GM23338 (cell line): Measurements from ENCODE around the gene IMPG1. TPM values are rescaled to one million over a fixed set of nuclear protein-coding genes. Genes with fewer than 3 reads are reported as not detected.

Experiments used
- ATAC-seq: fragments of 200-7000 bp; cut with Tn5 transposase; 3 replicates; pipeline ENCODE4 v1.9.1; 2020
- DNase-seq: peaks from one replicate; pipeline ENCODE4 v3.0.0-alpha.2; 2015; ENCODE audit warnings: low spot score
- H2AFZ ChIP-seq: fragments of 200-600 bp; sonication (generic); 2 replicates; pipeline ENCODE4 v1.8.0; 2016; ENCODE audit warnings: antibody characterized with exemption, mild to moderate bottlenecking, moderate library complexity
- H3F3A ChIP-seq: fragments of 200-600 bp; sonication (generic); replicated peaks from 2 replicates; pipeline ENCODE4 v1.8.0; 2017; ENCODE audit warnings: antibody characterized with exemption, mixed run types, low read depth
- H3K27ac ChIP-seq: fragments of 200-600 bp; sonication (generic); 2 replicates; pipeline ENCODE4 v1.6.1; 2016; ENCODE audit warnings: low read depth
- H3K27me3 ChIP-seq: fragments of 200-600 bp; sonication (generic); 2 replicates; pipeline ENCODE4 v1.8.0; 2016; ENCODE audit warnings: mild to moderate bottlenecking, mixed run types, moderate library complexity; ENCODE audit not compliant: insufficient read depth
- H3K36me3 ChIP-seq: fragments of 200-600 bp; sonication (generic); 2 replicates; pipeline ENCODE4 v1.8.0; 2016; ENCODE audit warnings: mild to moderate bottlenecking; ENCODE audit not compliant: insufficient read depth
- H3K4me1 ChIP-seq: fragments of 200-600 bp; sonication (generic); 2 replicates; pipeline ENCODE4 v1.8.0; 2016; ENCODE audit warnings: mild to moderate bottlenecking, moderate library complexity; ENCODE audit not compliant: insufficient read depth
- H3K4me2 ChIP-seq: fragments of 200-600 bp; sonication (generic); 2 replicates; pipeline ENCODE4 v1.7.1; 2017; ENCODE audit warnings: mixed run types
- H3K4me3 ChIP-seq: fragments of 200-600 bp; sonication (generic); 2 replicates; pipeline ENCODE4 v1.6.1; 2016; ENCODE audit warnings: mixed run types
- H3K79me2 ChIP-seq: fragments of 200-600 bp; sonication (generic); replicated peaks from 2 replicates; pipeline ENCODE4 v1.8.0; 2017; ENCODE audit warnings: mild to moderate bottlenecking; ENCODE audit not compliant: insufficient read depth
- H3K9me2 ChIP-seq: fragments of 200-600 bp; sonication (generic); 2 replicates; pipeline ENCODE4 v1.8.0; 2017; ENCODE audit not compliant: insufficient read depth
- H4K20me1 ChIP-seq: fragments of 200-600 bp; sonication (generic); replicated peaks from 2 replicates; pipeline ENCODE4 v1.8.0; 2017; ENCODE audit warnings: mild to moderate bottlenecking; ENCODE audit not compliant: insufficient read depth
- H3K27ac Mint-ChIP-seq: 2 replicates; pipeline ENCODE4 v1.8.0; 2020; ENCODE audit warnings: inconsistent platforms, mild to moderate bottlenecking, moderate library complexity, mixed read lengths
- H3K27me3 Mint-ChIP-seq: 3 replicates; pipeline ENCODE4 v1.8.0; 2022; ENCODE audit warnings: low read depth, mild to moderate bottlenecking, moderate library complexity, mixed read lengths, inconsistent platforms; ENCODE audit not compliant: insufficient read depth, poor library complexity
- H3K36me3 Mint-ChIP-seq: 3 replicates; pipeline ENCODE4 v1.8.0; 2021; ENCODE audit warnings: low read depth, mild to moderate bottlenecking, inconsistent platforms, moderate library complexity, mixed read lengths
- H3K4me1 Mint-ChIP-seq: 3 replicates; pipeline ENCODE4 v1.8.0; 2020; ENCODE audit warnings: mild to moderate bottlenecking, inconsistent platforms, mixed read lengths
- H3K4me3 Mint-ChIP-seq: 3 replicates; pipeline ENCODE4 v1.8.0; 2021; ENCODE audit warnings: moderate library complexity, mild to moderate bottlenecking, inconsistent platforms, mixed read lengths
- H3K9me3 Mint-ChIP-seq: 3 replicates; pipeline ENCODE4 v1.8.0; 2020; ENCODE audit warnings: moderate library complexity, mild to moderate bottlenecking, inconsistent platforms, mixed read lengths
- CREB1 ChIP-seq: fragments of 250-450 bp; sonication (Bioruptor Pico); IDR thresholded peaks from 2 replicates; pipeline ENCODE4 v1.5.0; 2020; ENCODE audit warnings: low read depth, mild to moderate bottlenecking, moderate library complexity
- CTCF ChIP-seq, 2 experiments: fragments of 200-600 bp in 1 of 2; sonication (generic) in 1 of 2; conservative IDR thresholded peaks; 2 replicates each; pipeline versions ENCODE4 v1.5.1 to v1.6.1; 2016 to 2017; ENCODE audit warnings: antibody characterized with exemption in 2 of 2, low read depth in 2 of 2, mild to moderate bottlenecking in 2 of 2, moderate library complexity in 1 of 2
- EZH2 ChIP-seq: fragments of 200-600 bp; sonication (generic); IDR thresholded peaks from one replicate; pipeline ENCODE4 v1.8.0; 2017; ENCODE audit warnings: antibody characterized with exemption, mild to moderate bottlenecking, low read depth; ENCODE audit not compliant: unreplicated experiment
- EZH2phosphoT487 ChIP-seq: fragments of 200-600 bp; sonication (generic); IDR thresholded peaks from one replicate; pipeline ENCODE4 v1.8.1; 2018; ENCODE audit warnings: antibody characterized with exemption; ENCODE audit not compliant: unreplicated experiment
- JUNB ChIP-seq: IDR thresholded peaks from one replicate; pipeline ENCODE4 v1.6.1; 2016; ENCODE audit warnings: antibody characterized with exemption; ENCODE audit not compliant: unreplicated experiment
- POLR2AphosphoS5 ChIP-seq: IDR thresholded peaks from 2 replicates; pipeline ENCODE4 v1.6.1; 2016; ENCODE audit warnings: antibody characterized with exemption, low read depth
- REST ChIP-seq: IDR thresholded peaks from one replicate; pipeline ENCODE4 v1.6.1; 2018; ENCODE audit warnings: antibody characterized with exemption; ENCODE audit not compliant: unreplicated experiment
- STAT1 ChIP-seq: IDR thresholded peaks from one replicate; pipeline ENCODE4 v1.6.1; 2016; ENCODE audit warnings: antibody characterized with exemption; ENCODE audit not compliant: unreplicated experiment
- ZNF331 ChIP-seq: fragments of 250-450 bp; sonication (Bioruptor Pico); IDR thresholded peaks from 2 replicates; pipeline ENCODE4 v1.5.0; 2020; ENCODE audit warnings: low read depth, mild to moderate bottlenecking, moderate library complexity
- polyA plus RNA-seq: library from polyadenylated mRNA; unstranded; fragments of >200 nt; fragmentation: Nextera tagmentation; extraction: Ambion mirVana; gene quantifications from 2 replicates; pipeline ENCODE4 v1.2.1, GENCODE V29; 2016
- total RNA-seq: library from RNA; depleted of rRNA; stranded (reverse); fragments of >200 nt; shearing (Covaris generic); gene quantifications from 2 replicates; pipeline ENCODE4 v1.2.3, GENCODE V29; 2014

Gene IMPG1
- total and polyA plus RNA-seq, 2 experiments from 2014 or later = not detected

GRCh38 chr6:75991941-75992340, 80.5 kb downstream of the IMPG1 start:
- Histone ChIP-seq H3K4me3 (no peak overlapping the region), H3K27me3 (peaks cover 14% of the 10 kb centered on the region; the same call in 1 of the 2 replicates), H2AFZ (no peak overlapping the region), H3K27ac (no peak overlapping the region), H3K9me2 (no peaks in the 10 kb centered on the region), H3K36me3 (no peaks in the 10 kb centered on the region), H3K4me2 (no peak overlapping the region), H3K4me1 (peaks cover 20% of the 10 kb centered on the region), H3F3A (no peaks in the 10 kb centered on the region), H3K79me2 (no peaks in the 10 kb centered on the region), H4K20me1 (no peaks in the 10 kb centered on the region)
- no peak overlapping the region for H3K4me3 Mint-ChIP-seq
- peaks cover 39% of the 10 kb centered on the region for H3K4me1 Mint-ChIP-seq
- TF ChIP-seq CTCF (conservative IDR thresholded peaks at IDR 0.05; ENCODE audit: low read depth in 2 of 2) (peak in 1 of 2 experiments; percentile 47; a peak in 2 of 4 replicates), ZNF331 (CRISPR knock-in tag) (no peak)
- peaks cover 5% of the 10 kb centered on the region for H3K27me3 Mint-ChIP-seq
- H3K36me3 Mint-ChIP-seq = no peaks in the 10 kb centered on the region; the same call in 2 of the 3 replicates
- DNase-seq = peak; percentile 20
- H3K27ac Mint-ChIP-seq = no peak overlapping the region
- H3K9me3 Mint-ChIP-seq = no peaks in the 10 kb centered on the region; the same call in 1 of the 3 replicates
- ATAC-seq = no peak

GRCh38 chr6:75986935-75987334, 85.5 kb downstream of the IMPG1 start:
- Histone ChIP-seq H3K4me1 (peaks cover 16% of the 10 kb centered on the region), H3K4me3 (no peak overlapping the region), H3K27ac (no peak overlapping the region), H3K27me3 (no peaks in the 10 kb centered on the region), H3K36me3 (no peaks in the 10 kb centered on the region), H4K20me1 (no peaks in the 10 kb centered on the region), H3K4me2 (no peak overlapping the region), H3F3A (no peaks in the 10 kb centered on the region), H3K9me2 (no peaks in the 10 kb centered on the region), H2AFZ (no peak overlapping the region), H3K79me2 (no peaks in the 10 kb centered on the region)
- ATAC-seq = peak; percentile 78
- DNase-seq = peak; percentile 56
- Mint-ChIP-seq H3K36me3 (no peaks in the 10 kb centered on the region; the same call in 2 of the 3 replicates), H3K27ac (peak overlapping the region; percentile 77), H3K4me1 (peaks cover 28% of the 10 kb centered on the region), H3K4me3 (no peak overlapping the region), H3K9me3 (no peaks in the 10 kb centered on the region; the same call in 1 of the 3 replicates), H3K27me3 (peaks cover 2% of the 10 kb centered on the region)
- TF ChIP-seq REST (no peak), CREB1 (CRISPR knock-in tag) (no peak)

- Mint-ChIP-seq H3K4me1 (no peaks in the 10 kb centered on the region), H3K27ac (no peak overlapping the region), H3K36me3 (no peaks in the 10 kb centered on the region), H3K4me3 (no peak overlapping the region), H3K9me3 (no peaks in the 10 kb centered on the region), H3K27me3 (no peaks in the 10 kb centered on the region)
- H3K4me1 ChIP-seq = no peaks in the 10 kb centered on the region
- no peak overlapping the region for H3K4me2 ChIP-seq
- no peaks in the 10 kb centered on the region for H3F3A ChIP-seq
- no peaks in the 10 kb centered on the region for H3K9me2 ChIP-seq
- H3K79me2 ChIP-seq = no peaks in the 10 kb centered on the region
- no peak overlapping the region for H3K27ac ChIP-seq
- DNase-seq (no peak), ATAC-seq (no peak)
- no peaks in the 10 kb centered on the region for H3K27me3 ChIP-seq
- no peak overlapping the region for H2AFZ ChIP-seq
- no peak overlapping the region for H3K4me3 ChIP-seq
- no peaks in the 10 kb centered on the region for H4K20me1 ChIP-seq
- no peaks in the 10 kb centered on the region for H3K36me3 ChIP-seq
- TF ChIP-seq STAT1 (no peak), JUNB (no peak), ZNF331 (CRISPR knock-in tag) (no peak), EZH2 (no peak), POLR2AphosphoS5 (no peak), EZH2phosphoT487 (no peak), REST (no peak), CREB1 (CRISPR knock-in tag) (no peak)
Measured at GRCh38 chr6:75975904-75976303, 96.6 kb downstream of the IMPG1 start.
